DMS153 treated with DMSO at 0.1 percent for 48 hours (cell line): ENCODE measurements around the gene CAPN10.

ENCODE experiments used
- DNase-seq: peaks from one replicate; lab custom pipeline; 2025; ENCODE audit not compliant: unreplicated experiment; lab: John Stamatoyannopoulos, UW

The CAPN10 gene

GRCh38 chr2:240563951-240564560 is 22.5 kb upstream of the CAPN10 start:
- no peak for DNase-seq

- DNase-seq, result no peak
Measured at GRCh38 chr2:240564561-240565332, 21.8 kb upstream of the CAPN10 start.

- peak; percentile 78 for DNase-seq
Measured at GRCh38 chr2:240565333-240566202, 21.0 kb upstream of the CAPN10 start.

GRCh38 chr2:240566203-240567136 is 20.1 kb upstream of the CAPN10 start:
- peak; percentile 61 for DNase-seq

- DNase-seq, result no peak
Measured at GRCh38 chr2:240567137-240567871, 19.2 kb upstream of the CAPN10 start.

- no peak for DNase-seq
Measured at GRCh38 chr2:240567872-240568677, 18.5 kb upstream of the CAPN10 start, which contains the start of gene RNPEPL1. Gene RNPEPL1 (plus strand): TSS chr2:240568484. CDS start chr2:240568587, 103 bp downstream.

- no peak for DNase-seq
Measured at GRCh38 chr2:240568678-240569522, 17.6 kb upstream of the CAPN10 start.

- no peak for DNase-seq
Measured at GRCh38 chr2:240569523-240569997, 17.0 kb upstream of the CAPN10 start.

GRCh38 chr2:240569998-240570530 is 16.5 kb upstream of the CAPN10 start:
- DNase-seq, result no peak

- no peak for DNase-seq
Measured at GRCh38 chr2:240570531-240571313, 15.8 kb upstream of the CAPN10 start.

- DNase-seq, result no peak
Measured at GRCh38 chr2:240571314-240571973, 15.1 kb upstream of the CAPN10 start.

GRCh38 chr2:240572141-240573031 is 14.1 kb upstream of the CAPN10 start:
- no peak for DNase-seq

GRCh38 chr2:240573071-240573515 is 13.4 kb upstream of the CAPN10 start:
- DNase-seq, result no peak

- DNase-seq, result no peak
Measured at GRCh38 chr2:240573516-240574385, 12.8 kb upstream of the CAPN10 start.
